GM18907 (cell line): ENCODE results near the gene GOLGA7B.
A peak's percentile ranks its signal among the peaks of the same experiment; 100 is the strongest.

Experiments
- ATAC-seq: cut with Tn5 transposase; IDR thresholded peaks from one replicate; pipeline ENCODE4 v1.9.1; 2021; ENCODE audit warnings: mild to moderate bottlenecking, moderate library complexity; ENCODE audit not compliant: unreplicated experiment

Gene GOLGA7B

DNA sequence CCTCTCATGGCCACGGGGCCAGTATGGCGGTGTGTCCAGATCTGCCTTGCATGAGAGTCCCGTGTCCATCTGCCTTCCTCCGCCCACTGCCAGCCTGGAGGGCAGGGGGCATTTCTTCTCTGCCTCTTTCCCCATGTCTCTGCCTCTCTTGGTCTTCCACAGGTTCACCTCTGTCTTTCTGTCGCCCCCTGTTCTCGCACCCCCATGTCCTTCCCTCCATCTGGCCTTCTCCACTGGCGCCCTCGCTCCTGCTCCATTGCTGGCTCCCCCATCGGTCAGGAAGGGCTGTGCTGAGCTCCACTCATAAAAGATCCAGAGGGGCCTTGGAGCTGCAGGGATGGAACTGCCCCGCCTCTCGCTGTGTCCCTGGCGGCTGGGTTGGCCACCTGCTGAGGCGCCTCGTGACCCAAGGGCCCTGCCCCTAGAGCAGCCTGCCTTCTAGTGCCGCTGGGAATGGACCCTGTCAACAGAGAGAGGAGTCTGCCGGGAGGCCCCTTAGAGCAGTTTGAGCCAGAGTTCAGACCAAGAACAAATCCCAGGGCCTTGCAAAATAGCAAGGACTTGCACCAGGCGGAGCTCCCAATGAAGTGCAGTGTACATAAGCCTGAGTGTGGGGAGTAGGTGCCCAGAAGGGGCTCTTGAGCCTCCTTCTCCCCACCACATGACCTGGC, 42.0 kb downstream of the GOLGA7B start:
- no peak for ATAC-seq

DNA sequence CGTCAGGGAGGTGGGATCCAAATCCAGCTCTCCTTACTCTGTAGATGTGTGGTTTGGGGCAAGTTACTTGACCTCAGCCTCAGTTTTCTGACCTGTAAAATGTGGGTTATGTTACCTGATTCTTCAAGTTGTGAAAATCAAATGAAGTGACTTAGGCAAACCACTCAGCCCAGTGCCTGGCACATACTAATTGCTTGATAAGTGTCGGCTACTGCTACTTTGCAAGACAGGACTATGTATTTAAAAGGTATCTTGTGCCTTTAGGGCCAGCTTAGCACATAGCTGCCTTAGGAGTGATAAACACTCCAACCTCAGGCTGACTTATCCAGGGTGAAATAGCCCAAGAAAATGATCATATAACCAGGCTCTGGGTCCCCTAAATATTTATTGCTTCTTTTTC, 42.9 kb downstream of the GOLGA7B start:
- ATAC-seq, result no peak

DNA sequence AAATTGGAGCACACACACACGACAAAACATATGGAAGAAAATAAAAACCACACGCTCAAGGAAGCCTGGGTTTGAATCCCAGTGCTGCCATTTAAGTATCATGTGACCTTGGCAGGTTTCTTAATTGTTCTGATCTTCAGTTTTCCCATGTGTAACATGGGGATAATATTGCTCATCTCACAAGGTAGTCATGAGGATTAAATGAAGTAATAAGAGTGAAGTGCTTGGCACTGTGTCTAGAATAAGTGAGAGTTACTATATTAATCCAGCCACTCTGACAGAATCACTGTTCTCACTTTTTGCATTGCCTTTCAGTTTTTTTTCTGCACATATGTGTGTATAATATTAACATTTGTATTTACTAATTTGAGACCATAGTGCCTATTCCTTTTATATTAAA, 43.3 kb downstream of the GOLGA7B start:
- no peak for ATAC-seq

DNA sequence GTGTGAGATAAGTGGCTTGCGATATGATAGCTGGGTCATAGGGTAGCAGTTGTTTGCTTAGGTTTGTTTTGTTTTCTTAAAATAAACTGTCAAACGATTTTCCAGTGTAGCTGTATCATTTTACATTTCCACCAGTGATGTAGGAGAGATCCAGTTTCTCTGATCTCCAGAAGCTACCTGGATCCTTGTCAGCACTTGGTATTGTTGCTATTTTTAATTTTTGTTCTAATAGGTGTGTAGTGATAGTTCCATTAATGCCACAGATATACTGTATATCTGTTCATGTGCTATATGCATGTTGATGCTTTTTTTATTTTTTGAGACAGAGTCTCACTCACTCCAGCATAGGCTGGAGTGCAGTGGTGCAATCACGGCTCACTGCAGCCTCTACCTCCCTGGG, 44.4 kb downstream of the GOLGA7B start:
- no peak for ATAC-seq

DNA sequence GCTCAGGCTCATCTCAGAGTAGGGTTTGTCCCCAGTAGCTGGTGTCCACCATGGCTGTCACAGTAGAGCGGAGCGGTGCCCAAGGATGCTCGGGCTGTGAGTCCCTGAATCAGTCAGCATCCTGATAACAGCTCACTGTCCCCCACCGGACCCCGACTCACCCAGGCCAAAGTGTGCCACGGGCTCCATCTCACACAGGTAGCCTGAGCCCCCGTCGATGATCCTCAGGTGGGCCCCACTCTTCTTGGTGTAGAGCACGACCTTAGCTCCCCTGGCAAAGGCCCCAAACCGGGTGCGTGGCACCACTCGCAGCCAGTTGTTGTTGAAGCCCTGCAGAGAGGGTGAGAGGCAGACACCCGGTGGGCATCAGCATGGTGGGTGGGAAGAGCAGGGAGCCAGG, 45.4 kb downstream of the GOLGA7B start:
- ATAC-seq, result no peak

DNA sequence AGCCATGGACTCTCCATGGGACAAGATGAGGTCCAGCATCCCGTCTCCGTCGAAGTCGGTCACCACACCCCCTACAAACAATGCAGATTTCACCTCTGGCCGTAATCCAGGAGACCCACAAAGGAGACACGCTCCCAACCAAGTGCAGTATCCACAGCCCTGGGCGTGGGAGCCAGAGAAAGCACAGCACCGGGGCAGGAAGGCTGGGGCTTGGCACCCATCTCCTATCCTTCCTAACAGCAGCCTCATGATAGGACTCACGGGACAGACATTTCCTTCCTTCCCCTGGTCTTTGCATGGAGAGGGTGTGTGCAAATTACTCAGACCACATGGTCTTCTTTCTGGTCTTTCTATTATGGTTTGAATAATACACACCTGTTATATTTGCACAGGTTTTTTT, 46.3 kb downstream of the GOLGA7B start:
- no peak for ATAC-seq

DNA sequence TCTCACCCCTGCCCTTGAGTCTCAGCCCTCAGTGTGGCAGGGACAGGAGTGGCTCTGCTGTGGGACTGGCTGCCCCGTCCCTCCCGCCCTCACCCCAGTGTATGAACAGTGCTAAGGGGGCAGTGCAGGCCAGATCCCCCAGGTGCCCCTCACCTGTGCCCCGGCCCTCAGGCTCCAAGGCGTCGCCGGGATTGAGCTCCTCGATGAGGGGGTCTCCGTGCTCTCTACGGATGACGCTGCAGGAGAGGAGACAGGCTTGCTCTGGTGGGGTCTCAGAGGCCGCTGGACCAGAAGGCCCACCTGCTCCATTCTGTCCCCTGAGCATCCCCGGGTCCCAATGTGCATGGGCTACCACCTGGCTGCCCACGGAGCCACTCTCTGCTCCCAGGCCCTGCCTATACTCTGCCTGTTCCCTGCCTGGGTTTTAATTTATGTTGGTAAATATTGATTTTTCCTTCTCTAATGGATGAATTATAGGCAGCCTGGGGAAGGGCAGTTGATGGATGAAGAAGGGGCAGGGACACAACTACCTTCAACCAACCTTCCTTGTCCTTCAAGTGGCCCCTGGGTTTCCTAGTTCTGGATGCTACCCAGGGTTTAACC, 47.2 kb downstream of the GOLGA7B start:
- no peak for ATAC-seq

DNA sequence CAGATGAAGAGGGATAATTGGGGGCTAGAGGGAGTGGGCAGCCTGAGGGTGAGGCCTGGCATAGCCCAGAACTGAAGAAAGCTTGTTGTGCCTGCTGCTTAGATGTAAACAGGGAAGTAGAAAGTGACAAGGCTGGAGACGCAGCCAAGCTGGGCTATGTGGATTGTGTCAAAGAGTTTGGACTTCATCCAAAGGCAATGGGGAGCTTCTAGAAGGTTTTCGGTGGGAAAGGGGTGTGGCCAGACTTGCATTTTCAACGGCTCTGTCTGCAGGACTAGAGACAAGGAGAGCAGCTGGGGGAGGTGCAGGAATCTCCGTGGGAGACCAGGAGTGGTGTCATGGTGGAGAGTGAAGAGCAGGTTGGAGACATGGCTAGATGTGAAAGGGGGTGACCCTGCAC, 48.8 kb downstream of the GOLGA7B start:
- no peak for ATAC-seq

DNA sequence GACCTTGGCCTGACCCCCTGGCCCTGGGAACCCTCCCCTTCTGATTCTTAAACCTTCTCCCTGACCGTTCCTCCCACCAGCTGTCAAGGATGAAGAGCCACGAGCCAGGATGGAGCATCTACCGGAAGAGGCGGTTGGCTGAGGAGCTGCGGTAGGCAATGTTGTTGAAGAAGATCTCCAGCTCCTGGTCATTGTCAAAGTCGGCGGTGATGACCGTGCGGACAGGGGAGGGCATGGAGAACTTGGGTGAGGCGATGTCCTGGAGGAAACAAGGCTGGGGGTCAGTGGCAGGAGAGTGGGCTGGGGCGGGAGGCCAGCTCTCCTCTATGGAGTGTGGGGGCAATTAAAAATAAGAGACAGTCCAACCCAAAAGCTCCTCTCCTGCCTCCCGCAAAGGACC, 51.7 kb downstream of the GOLGA7B start:
- ATAC-seq, result no peak

DNA sequence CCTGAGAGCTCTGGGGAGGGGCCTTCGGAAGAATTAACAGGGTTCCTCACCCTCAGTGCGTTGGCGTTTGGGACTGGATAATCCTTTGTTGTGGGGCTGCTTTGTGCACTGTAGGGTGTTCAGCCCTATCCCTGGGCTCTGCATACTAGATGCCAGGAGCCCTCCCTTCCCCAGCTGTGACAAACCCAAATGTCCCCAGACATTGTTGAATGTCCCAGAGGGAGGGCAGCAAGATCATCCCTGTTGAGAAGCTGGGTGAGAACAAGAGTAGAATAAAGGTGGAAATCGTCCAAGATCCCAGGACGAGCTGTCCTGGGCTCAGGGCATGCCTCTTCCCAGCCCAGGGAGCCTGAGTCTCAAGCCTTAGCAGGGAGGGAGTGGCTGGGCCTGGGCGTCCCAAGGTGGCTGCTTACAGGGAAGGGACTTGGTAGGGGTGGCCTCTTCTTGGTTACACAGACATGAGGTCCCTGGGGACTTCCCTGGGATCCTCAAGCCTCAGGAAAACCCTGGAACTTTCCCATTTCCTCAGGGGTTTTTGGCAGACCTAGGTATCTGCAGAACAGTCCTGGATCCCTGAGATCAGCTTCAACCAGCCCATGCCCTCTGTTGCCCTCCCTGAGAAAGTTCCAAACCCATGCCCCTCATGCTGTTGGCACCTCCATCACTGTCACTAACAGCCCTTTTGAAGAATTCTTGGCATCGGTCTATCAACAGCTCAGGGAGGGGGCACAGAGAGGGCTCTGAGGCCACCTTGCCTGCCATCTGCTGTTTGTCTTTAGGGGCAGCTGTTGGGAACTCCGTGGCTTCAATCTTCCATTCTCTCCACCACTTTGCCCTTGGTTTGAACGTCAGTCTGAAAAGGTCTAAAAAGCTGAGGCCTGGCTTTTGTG, 53.7 kb downstream of the GOLGA7B start:
- ATAC-seq, result no peak

DNA sequence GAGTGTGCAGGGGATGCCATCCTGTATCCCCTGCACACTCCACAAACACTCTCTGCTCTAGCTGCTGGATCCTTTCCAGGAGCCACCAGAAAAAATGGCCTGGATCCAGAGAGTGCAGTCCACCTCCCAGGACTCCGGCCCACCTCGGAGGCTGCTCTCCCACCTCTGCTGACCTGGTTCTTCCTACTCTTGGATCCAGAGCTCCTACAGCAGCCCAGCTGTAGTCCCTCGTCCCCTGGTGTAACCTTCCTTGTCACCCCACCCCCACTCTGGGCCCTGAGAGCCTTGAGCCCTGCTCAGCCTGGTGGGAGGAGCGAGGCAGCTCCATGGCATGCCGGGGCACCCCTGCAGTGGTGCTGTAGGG, 54.4 kb downstream of the GOLGA7B start:
- ATAC-seq, result no peak

DNA sequence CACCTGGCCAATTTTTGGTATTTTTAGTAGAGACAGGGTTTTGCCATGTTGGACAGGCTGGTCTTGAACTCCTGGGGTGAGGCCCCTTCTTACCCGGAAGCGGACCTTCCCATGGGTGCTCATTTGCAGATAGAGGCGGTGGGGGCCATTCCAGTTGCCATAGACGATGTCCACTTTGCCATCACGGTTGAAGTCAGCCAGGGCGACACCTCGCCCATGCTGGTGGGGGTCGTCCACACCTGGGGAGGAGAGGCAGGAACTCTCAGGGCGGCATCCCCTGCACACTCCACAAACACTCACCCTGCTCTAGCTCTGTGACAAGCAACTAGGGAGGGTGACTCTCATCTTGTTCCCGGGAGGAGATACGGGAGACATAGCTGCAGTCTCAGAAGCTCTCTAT, 54.9 kb downstream of the GOLGA7B start:
- no peak for ATAC-seq

DNA sequence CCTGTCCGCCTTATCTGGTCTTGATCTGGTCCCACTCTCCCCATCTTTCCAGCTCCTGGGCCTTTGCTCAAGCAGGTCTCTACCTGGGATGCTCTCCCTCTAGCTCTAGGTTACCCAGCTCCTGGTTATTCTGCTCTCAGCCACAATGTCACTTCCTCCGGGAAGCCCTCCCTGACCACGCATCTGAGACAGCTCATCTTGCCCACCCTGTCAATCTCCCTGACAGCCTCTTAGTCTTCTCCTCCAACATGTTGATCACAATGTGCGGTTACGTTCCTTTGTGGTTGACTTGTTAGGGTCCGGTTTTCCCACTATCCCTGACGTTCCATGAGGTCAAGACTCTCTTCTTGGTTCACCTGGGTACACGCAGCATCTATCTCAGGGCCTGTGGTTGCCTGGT, 55.6 kb downstream of the GOLGA7B start:
- no peak for ATAC-seq

DNA sequence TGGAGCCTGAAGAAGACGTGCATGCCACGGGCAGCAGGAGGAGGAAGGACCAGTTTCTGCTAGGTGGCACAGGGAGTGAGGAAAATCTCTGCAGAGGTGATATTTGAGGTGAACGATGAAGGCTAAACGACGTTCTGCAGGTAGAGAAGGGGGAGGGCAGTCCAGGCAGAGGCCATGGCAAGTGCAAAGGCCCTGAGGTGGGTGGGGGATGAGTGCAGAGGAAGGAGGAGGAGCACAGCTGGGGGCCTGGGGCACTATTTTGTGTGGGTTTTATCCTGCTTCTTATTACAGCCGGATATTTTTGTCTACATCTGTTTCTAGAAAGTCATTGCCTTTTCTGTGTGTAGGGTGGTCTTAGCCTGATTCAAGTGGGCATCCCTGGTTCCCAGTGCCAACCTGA, 57.6 kb downstream of the GOLGA7B start:
- no peak for ATAC-seq

DNA sequence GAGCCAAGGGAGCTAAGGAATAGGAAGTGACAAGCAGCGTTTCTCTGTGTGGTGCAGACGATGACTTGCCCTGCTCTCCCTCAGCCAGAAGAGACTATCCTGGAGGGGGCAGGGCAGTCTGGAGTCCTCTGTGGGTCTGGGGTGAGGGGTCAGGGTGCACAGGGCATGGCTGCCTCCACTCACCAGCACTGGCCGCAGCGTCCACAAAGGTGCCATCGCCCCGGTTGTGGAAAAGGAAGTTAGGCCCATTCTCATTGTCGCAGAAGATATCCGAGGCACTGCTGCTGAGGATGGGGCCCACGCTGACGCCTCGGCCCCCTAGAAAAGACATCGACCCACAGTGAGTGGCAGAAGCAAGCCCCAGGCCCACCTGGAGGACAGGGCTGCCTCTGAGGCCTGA, 58.2 kb downstream of the GOLGA7B start:
- ATAC-seq, result no peak

DNA sequence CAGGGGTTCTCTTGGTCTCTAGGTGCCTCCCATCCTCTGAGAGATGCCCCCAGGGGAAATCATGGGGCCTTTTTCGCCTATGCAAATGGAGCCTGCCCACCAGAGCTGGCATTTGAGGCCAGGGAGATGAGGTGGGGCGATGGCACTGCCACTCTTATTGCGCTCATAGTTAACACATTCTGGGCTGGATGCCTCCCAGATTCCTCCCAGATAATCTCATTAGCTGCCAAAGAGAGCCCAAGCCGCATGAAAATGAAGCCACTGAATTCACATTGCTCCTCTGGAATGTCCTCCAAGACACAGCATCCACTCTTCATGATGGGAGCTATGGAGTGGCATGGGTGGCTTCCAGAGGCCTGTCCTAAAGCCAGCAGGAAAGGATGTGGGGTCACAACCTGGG, 61.0 kb downstream of the GOLGA7B start:
- ATAC-seq, result no peak

DNA sequence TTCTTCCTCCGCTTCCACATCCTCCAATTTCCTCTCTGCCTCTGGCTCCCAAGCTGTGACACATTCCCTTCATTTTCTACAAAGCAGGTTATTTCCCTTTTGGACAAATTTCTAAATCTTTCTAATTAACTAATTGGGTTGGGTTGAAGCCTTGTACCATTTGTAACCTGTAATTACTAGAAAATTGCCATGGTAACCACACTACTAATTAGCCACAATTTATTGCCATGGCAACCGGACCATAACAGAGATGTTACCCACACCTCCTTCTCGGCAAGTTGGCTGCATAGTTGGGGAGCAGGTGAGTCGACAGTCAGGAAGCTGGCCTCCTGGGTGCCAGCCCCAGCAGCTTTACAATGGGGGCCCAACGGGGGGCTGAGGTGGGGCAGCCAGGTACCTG, 61.6 kb downstream of the GOLGA7B start:
- ATAC-seq, result no peak

DNA sequence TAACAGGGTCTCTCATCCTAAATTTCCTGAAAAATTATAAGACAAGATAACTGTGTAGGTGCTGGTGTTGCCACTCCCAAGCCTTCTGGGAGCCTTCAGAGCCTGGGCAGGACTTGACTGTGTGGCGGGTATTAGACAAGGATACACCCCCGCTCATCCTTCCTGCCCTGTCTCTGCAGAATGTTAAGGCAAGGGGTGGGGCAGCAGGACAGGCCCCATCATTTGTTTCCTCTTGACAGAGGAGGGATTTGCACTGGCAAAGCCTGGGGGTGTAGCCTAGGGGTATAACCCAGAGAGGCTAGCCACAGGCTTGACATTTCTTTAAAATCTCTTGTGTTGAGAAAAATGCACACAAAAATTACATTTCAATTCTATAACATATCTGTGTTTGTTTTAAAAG, 63.5 kb downstream of the GOLGA7B start:
- ATAC-seq, result no peak

DNA sequence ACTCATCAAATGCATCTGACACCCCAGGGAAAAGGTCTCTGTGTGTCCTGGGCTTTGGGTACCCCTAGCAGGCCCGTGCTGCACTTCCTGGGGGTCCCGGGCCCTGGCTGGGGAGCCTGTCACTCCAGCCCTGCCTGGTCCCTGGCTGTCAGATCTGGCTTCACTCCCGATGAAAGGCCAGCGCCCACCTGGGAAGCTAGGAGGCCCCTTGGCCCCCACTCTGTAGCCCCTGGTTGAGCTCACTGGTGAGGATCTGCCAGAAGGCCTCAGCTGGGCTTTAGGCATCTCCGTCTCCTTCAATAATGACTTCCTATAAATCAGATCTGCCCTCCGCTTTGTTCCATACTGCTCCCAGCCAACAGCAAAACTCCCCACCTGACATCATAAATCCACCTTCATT, 64.0 kb downstream of the GOLGA7B start:
- ATAC-seq, result no peak

DNA sequence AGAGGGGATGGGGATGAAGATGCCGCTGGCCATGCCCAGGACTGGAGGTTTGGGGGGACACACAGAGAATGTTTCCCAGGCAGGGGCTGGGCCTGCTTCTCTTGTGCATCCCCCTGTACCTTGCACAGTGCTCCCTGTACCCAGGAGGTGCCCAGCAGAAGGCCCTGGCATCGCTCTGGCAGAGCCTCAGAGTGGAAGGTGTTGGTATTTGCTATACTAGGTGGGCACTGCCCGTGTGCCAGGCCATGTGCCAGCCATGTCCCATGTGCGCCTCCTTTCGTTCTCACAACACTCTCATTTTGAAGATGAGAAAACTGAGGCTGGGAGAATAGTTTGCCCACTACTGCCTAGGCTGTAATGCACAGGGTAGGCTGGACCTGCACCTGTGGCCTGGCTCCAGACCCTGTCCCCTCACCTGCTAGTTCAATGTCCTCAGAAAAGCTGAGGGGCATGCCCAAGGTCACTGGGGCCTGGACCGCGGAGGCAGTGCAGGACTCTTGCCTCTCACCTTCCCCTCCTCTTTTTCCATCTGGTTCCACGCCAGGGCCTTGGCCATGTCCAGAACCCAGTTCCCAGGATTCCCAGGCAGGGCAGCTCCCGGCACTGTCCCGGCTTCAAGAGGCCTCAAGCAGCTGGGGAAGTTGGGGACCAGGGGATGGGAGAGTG, 64.7 kb downstream of the GOLGA7B start:
- peak; percentile 13 for ATAC-seq

DNA sequence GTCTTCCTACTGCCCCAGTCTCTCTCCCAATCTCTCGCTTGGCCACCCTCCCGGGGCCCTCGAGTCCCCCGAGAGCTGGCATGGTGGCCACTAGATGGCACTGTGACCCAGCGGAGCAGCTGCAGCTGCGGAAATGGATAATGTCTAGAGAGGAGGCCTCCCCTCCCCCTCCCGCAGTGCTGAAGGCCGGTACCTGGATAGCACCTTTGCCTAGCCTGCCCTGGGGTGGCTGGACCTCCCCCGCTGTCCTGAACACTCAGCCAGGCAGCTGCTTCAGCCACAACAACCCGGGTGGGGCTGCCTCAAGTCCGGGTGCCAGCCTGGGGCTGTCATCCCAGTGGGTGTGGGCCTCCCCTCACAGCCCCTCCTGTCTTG, 65.2 kb downstream of the GOLGA7B start:
- ATAC-seq, result peak; percentile 57
